NT2/D1 (cell line): Measurements from ENCODE around the gene DRC3.

Source experiments
- YY1 ChIP-seq: IDR thresholded peaks from 2 replicates; pipeline ENCODE4 v1.6.1; 2011; ENCODE audit not compliant: insufficient read length, insufficient read depth
- ZNF274 ChIP-seq: IDR thresholded peaks from 2 replicates; pipeline ENCODE4 v1.6.1; 2011; ENCODE audit warnings: mild to moderate bottlenecking, low read depth, low read length

GRCh38 chr17:17990282-17990681 is 17.6 kb downstream of the DRC3 start:
- TF ChIP-seq YY1, result no peak
- TF ChIP-seq ZNF274, result no peak
